Stomach (tissue), 9 donors: ENCODE measurements around the gene RASAL3. TPM values are rescaled to one million over a fixed set of nuclear protein-coding genes. Genes with fewer than 3 reads are reported as not detected.

ENCODE experiments used
- DNase-seq, 2 donors: peaks; one replicate each; pipeline versions ENCODE4 v3.0.0 to v3.0.0-alpha.2; 2013 to 2019
- H3K27ac ChIP-seq, 5 donors: fragments of 200-600 bp in 4 of 5; sonication (generic) in 4 of 5; one replicate each; pipeline ENCODE4 v1.5.1; 2013 to 2019; ENCODE audit warnings: mild to moderate bottlenecking in 1 of 5, moderate library complexity in 1 of 5
- H3K27me3 ChIP-seq, 3 donors: fragments of 200-600 bp; sonication (generic); one replicate each; pipeline ENCODE4 v1.5.1; 2017 to 2019; ENCODE audit warnings: mixed run types in 1 of 3
- H3K36me3 ChIP-seq, 4 donors: fragments of 200-600 bp; sonication (generic); 1 replicate in 3 of 4; 2 replicates in 1 of 4; pipeline ENCODE4 v1.5.1; 2016 to 2019
- H3K4me1 ChIP-seq, 4 donors: fragments of 200-600 bp; sonication (generic); one replicate each; pipeline ENCODE4 v1.5.1; 2016 to 2019
- H3K4me3 ChIP-seq, 4 donors: fragments of 200-600 bp; sonication (generic) in 3 of 4; one replicate each; pipeline ENCODE4 v1.5.1; 2016 to 2019; ENCODE audit warnings: mild to moderate bottlenecking in 1 of 4
- H3K9me3 ChIP-seq, 4 donors: fragments of 200-600 bp; sonication (generic); one replicate each; pipeline ENCODE4 v1.5.1; 2016 to 2019
- CTCF ChIP-seq, 7 experiments: fragments of 450-650 bp in 4 of 7; fragments of 200-600 bp in 3 of 7; sonication (generic) in 3 of 7; IDR thresholded peaks; one replicate each; pipeline ENCODE4 v1.5.1; 2016 to 2019; ENCODE audit warnings: antibody characterized with exemption in 7 of 7, control low read depth in 2 of 7, mild to moderate bottlenecking in 1 of 7
- EP300 ChIP-seq: sonication (generic); formaldehyde crosslinking; IDR thresholded peaks from one replicate; pipeline ENCODE4 v1.6.1; 2017; ENCODE audit warnings: antibody characterized with exemption
- POLR2A ChIP-seq, 4 donors: fragments of 450-650 bp; IDR thresholded peaks; one replicate each; pipeline ENCODE4 v1.6.1; 2016; ENCODE audit warnings: antibody characterized with exemption in 4 of 4, control low read depth in 2 of 4, mild to moderate bottlenecking in 1 of 4, moderate library complexity in 1 of 4
- POLR2AphosphoS5 ChIP-seq, 3 donors: sonication (generic); formaldehyde crosslinking; IDR thresholded peaks; one replicate each; pipeline ENCODE4 v1.6.1; 2016; ENCODE audit warnings: antibody characterized with exemption in 3 of 3
- WGBS, 5 donors: extraction: QIAGEN DNeasy Blood & Tissue Kit in 3 of 5; methylation state at CpG; one replicate each; pipeline versions ENCODE4 v1.1.5 to v1.1.7; 2013 to 2018; 5-methylcytosine and 5-hydroxymethylcytosine counted together
- intact Hi-C: fragments of 100-400 bp; cut with DNase I; formaldehyde crosslinking; loops from one replicate; pipeline ENCODE4 v1.15.1; 2023; ENCODE audit warnings: low total_unique reads
- polyA plus RNA-seq, 3 donors: library from polyadenylated mRNA; stranded (reverse); fragments of 200-250 nt; gene quantifications; one replicate each; pipeline ENCODE4 v1.2.3, GENCODE V29; 2013
- total RNA-seq, 5 donors: library from RNA; depleted of rRNA; stranded (reverse); fragments of >200 nt; gene quantifications; one replicate each; pipeline versions ENCODE4 v1.1.0 to v1.2.3, GENCODE V29; 2014 to 2016
- donor health status: healthy with polysubstance abuse.
- donor health status: Bipolar disorder and iron deficiency.
- donor health status: healthy.

Gene RASAL3
- total and polyA plus RNA-seq, 8 donors = 1.1 to 21.2 (median 3.0) TPM

- Histone ChIP-seq H3K27me3 (no peaks in the 10 kb centered on the region), H3K4me1 (peaks cover 19 to 45% (median 38%) of the 10 kb centered on the region in 4 donors), H3K36me3 (peaks cover 47 to 77% (median 75%) of the 10 kb centered on the region in 4 donors), H3K9me3 (peaks cover 0 to 7% (median 0%) of the 10 kb centered on the region in 4 donors), H3K4me3 (no peak overlapping the region), H3K27ac (no peak overlapping the region)
- DNase-seq = no peak
- no peak for TF ChIP-seq EP300
- TF ChIP-seq POLR2A (IDR thresholded peaks at IDR 0.05) = no peak
- intact Hi-C loops = no loop called here
- 97 to 100% (median 98%) methylated on average over 20 to 38 of the region's 38 CpGs for WGBS, 5 donors
Measured at GRCh38 chr19:15424692-15425272, 39.6 kb downstream of the RASAL3 start.

- peaks cover 47 to 70% (median 69%) of the 10 kb centered on the region in 4 donors for H3K36me3 ChIP-seq
- WGBS, 5 donors = 91 to 99% (median 97%) methylated on average over 12 to 13 of the region's 13 CpGs
Measured at GRCh38 chr19:15424121-15424520, 40.2 kb downstream of the RASAL3 start.

GRCh38 chr19:15423130-15423529 lies 41.2 kb downstream of the RASAL3 start:
- no peak for DNase-seq
- TF ChIP-seq CTCF (IDR thresholded peaks at IDR 0.05) = no peak
- TF ChIP-seq POLR2AphosphoS5 (IDR thresholded peaks at IDR 0.05) = no peak
- no peak for TF ChIP-seq POLR2A (IDR thresholded peaks at IDR 0.05)
- TF ChIP-seq EP300 = no peak
- Histone ChIP-seq H3K4me3 (no peak overlapping the region), H3K36me3 (peaks cover 47 to 60% (median 59%) of the 10 kb centered on the region in 4 donors), H3K27ac (peak overlapping the region in 1 of 5 donors; percentile 82), H3K9me3 (peaks cover 0 to 7% (median 0%) of the 10 kb centered on the region in 4 donors), H3K27me3 (no peaks in the 10 kb centered on the region), H3K4me1 (peaks cover 22 to 39% (median 36%) of the 10 kb centered on the region in 4 donors)
- intact Hi-C loops = no loop called here
- 97 to 100% (median 99%) methylated on average over 6 of the region's 6 CpGs for WGBS, 5 donors

More at GRCh38 chr19:15424121-15424520, 40.2 kb downstream of the RASAL3 start:
- TF ChIP-seq EP300 = no peak
- no peak for TF ChIP-seq CTCF (IDR thresholded peaks at IDR 0.05)
- no peak for TF ChIP-seq POLR2A (IDR thresholded peaks at IDR 0.05)
- TF ChIP-seq POLR2AphosphoS5 (IDR thresholded peaks at IDR 0.05) = no peak
- Histone ChIP-seq H3K27me3 (no peaks in the 10 kb centered on the region), H3K4me1 (peaks cover 22 to 45% (median 38%) of the 10 kb centered on the region in 4 donors), H3K4me3 (no peak overlapping the region), H3K27ac (no peak overlapping the region), H3K9me3 (peaks cover 0 to 7% (median 0%) of the 10 kb centered on the region in 4 donors)
- intact Hi-C loops = no loop called here
- no peak for DNase-seq

GRCh38 chr19:15422296-15423075 lies 41.9 kb downstream of the RASAL3 start:
- Histone ChIP-seq H3K27ac (peak overlapping the region; percentile 33 to 82 (median 66)), H3K4me3 (peak overlapping the region in 1 of 4 donors; percentile 3), H3K27me3 (no peaks in the 10 kb centered on the region), H3K9me3 (peaks cover 0 to 7% (median 0%) of the 10 kb centered on the region in 4 donors), H3K4me1 (peaks cover 29 to 44% (median 39%) of the 10 kb centered on the region in 4 donors), H3K36me3 (peaks cover 47 to 54% (median 53%) of the 10 kb centered on the region in 4 donors)
- intact Hi-C loops = no loop called here
- 86 to 93% (median 87%) methylated on average over 21 to 22 of the region's 22 CpGs for WGBS, 5 donors
- DNase-seq = no peak
- TF ChIP-seq CTCF (IDR thresholded peaks at IDR 0.05) (no peak), POLR2A (IDR thresholded peaks at IDR 0.05) (no peak), EP300 (no peak), POLR2AphosphoS5 (IDR thresholded peaks at IDR 0.05) (no peak)
